Fibroblast of upper back skin (primary cell): ENCODE results near the gene SLC35F3.

ENCODE experiments used
- DNase-seq: peaks from one replicate; pipeline ENCODE4 v3.0.0-alpha.2; 2013

Gene SLC35F3

DNA sequence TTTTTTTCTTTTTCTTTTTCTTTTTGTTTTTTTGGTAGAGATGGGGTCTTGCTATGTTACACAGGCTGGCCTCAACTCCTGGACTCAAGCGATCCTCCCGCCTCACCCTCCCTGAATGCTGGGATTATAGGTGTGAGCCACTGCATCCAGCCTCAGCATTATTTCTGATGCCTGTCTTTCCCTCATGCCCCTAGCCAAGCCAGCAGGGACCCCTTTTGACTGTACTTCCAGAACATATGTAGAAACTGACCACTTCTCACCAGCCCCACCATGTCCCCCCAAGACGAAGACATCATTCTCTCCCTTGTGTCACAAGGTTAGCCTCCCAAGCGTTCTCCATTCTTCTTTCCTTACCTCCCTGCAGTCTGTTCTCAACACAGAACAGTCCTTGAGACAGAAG is 360.8 kb downstream of the SLC35F3 start:
- DNase-seq = no peak

DNA sequence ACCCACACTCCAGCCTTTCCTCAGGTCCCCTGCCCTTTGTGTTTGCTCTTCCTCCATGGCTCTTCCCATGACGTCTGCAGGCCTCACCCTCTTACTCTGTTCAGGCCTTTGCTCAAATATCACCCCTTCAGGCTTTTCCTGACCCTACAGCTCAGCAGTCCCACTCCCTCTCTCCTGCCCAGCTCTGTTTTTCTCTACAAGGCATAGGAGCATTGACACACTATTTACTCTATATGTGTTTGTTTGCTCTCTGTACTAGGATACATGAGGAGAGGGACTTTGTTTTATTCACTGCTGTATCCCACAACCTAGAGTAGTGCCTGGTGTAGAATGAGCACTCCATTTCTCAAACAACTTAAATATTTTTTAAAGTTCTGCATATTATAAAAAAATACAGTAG is 361.4 kb downstream of the SLC35F3 start:
- DNase-seq = no peak

DNA sequence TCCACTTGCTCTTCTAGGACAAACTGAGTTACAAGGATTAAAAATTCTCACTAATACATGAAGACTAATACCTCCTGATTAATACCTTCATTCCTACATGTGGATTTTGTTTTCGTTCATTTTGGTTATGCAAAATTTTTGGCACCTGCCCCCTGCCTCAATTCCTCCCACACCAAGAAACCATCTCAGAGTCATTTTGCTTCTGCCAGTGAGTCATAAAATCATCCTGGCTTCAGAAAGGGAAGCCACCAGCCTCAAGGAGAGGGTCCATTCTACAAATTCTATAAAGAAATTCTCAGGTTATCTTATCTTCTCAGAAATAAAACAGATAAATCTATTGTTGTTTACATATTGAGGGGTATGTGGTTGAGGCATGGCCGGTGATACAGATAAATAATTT is 365.6 kb downstream of the SLC35F3 start:
- no peak for DNase-seq

DNA sequence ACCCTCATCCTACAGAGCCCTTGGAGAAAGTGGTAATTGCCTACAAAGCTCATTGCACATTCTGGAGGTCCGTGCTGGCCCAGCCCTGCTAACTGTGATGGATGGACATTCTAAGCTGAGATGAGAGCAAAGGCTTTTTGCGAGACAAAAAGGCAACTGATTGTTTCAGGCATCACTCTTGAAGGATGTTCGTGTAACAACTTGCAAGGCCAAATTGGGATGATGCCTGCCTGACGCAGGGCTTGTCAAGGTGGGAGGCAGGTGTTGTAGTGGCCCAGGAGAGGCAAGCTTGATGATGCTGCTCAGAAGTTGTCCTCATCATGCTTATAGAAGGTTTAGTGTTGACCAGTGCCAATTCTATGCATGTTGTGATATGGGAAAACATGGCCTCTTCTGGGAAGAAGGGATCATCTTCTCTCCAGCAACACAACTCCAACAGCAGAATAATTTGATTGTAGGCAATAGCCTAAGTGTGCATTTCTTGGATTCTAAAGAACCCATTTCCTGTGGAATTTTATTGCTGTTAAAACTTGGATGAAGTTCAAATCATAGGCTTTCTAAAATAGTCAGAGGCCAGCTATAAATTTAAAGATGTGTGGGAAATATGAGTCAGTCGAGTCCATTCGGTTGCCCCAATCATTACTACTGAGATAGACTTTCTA is 366.2 kb downstream of the SLC35F3 start:
- no peak for DNase-seq

DNA sequence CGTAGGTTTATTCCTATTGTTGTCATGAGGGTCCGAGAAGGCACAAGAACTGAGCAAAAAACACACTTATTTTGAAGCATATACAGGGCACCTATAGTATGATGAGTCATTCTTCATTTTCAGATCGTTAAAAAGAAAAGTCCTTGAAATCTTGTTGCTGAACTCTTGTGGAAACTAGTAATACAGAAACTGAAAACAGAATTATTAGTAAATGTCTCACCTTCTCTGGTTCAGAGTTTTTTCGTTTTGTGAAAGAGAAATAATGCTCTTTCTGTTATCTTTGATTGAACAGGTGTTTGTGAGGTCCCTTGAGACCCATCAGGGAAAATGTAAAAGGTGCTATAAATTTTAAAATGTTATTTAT is 366.7 kb downstream of the SLC35F3 start:
- DNase-seq = no peak

DNA sequence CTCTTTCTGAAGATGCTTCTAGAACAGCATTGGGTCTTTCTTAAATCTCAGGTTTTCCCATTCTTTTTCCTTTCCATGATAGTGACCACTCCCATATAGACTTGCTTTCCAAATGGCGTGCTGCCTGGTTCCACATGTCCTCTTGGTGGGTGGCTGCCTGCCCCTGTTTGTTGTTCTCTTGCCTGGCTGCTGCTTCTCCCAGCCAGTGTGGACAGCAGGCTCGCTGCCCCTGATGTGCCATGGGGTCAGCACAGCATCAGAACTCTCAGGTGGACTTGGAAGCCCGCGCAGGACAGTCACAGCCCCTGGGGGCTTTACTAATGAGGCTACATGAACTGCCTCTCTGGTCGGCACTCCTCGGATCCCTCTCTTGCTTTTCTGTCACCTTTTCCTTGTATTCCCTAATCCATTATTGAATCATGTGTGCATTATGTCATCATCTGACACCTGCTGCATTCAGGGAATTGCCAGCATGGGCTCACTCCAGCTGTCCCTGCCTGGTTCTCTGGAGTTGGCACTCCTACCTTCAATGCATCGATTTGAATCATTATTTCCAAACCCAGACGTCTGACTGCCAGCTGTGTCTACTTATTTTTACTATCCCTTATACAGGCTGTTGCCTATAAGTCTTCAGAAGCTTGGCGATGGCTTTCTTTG is 368.3 kb downstream of the SLC35F3 start:
- DNase-seq = no peak

DNA sequence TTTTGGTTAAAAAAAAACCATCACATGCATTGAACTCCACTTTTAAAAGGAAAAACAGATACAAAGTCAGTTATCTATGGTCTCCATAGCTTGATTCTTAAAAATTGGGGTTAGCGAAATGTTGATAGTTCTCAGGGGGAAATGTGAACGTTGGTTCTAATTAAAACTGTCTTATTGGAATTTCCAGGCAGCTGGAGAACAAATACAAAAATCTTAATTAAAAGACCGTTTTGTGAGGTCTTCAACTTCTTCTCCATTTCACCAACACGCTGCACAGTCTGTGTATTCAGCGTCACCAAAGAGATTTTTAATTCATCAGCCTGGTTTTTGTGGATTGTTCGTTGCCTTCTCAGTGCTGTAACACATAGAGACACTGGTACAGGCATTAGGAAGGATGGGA is 369.5 kb downstream of the SLC35F3 start:
- DNase-seq = no peak

DNA sequence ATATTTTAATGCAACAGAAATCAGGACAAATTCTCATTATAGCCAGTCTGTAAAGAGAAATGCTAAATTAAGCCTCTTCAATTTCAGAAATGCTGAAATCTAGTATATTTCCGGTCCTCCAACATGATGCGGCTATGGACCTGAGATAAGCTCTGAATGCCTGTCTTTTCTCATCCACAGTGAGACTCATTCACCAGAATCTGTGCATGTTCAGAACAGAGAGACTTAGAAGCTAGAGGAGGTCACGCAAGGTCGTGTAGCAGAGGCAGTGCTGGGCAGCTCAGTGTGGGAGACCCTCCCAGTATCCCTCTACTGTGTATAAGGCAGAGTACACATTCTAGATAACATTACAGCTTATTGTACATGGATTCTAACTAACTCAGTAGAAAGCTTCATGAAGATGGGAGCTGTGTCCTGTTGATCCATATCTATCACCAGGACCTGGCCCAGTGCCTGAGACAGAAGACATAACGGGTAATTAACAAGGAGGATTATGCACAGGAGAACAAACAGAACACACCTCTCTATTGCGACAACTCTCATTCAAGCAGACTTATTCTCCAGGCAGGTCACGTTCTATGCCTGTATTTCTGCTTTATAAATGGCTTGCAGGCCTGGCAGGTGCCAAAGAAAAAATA is 371.8 kb downstream of the SLC35F3 start:
- DNase-seq = no peak

DNA sequence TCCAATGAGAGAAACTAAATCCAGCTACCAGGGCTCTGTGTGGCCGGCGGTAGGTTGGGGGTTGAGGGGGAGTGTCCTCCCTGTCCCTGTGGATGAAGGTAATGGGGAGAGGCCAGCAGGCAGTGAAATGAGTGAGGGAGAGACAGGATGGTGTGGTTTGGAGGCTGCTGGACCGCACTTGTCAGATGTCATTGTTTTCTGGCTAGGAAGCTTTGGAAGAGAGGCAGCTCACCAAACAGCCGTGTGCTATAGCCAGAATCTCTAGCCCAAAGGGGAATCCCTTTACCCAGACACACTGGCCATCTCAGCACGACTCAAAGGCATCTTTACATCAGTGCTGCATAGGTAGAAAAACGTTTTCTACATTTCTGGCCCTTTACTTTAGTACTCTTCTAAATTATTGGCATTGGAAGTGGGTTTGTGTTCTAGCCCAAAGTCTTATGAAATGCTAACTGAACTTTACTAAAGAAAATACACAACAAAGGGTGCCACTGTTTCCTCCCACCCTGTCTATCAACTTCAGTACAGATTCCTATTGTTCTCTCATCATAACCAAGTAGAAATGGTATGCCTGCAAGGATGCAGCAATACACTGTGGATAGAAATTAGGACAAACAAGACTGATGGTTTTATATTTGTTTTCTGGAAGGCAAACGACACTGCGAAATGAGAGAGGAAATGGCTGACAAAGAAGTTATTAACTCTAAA is 372.8 kb downstream of the SLC35F3 start:
- DNase-seq = no peak

DNA sequence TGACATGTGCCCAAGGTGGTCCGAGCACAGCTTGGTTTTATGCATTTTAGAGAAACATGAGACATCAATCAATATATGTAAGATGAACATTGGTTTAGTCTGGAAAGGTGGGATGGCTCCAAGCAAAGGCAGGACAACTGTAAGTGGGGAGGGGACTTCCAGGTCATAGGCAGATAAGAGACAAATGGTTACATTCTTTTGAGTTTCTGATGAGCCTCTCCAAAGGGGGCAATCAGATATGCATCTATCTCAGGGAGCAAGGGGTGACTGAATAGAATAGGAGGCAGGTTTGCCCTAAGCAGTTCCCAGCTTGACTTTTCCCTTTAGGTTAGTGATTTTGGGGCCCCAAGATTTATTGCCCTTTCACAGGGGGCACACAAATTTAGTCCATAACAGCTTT is 374.5 kb downstream of the SLC35F3 start:
- no peak for DNase-seq

DNA sequence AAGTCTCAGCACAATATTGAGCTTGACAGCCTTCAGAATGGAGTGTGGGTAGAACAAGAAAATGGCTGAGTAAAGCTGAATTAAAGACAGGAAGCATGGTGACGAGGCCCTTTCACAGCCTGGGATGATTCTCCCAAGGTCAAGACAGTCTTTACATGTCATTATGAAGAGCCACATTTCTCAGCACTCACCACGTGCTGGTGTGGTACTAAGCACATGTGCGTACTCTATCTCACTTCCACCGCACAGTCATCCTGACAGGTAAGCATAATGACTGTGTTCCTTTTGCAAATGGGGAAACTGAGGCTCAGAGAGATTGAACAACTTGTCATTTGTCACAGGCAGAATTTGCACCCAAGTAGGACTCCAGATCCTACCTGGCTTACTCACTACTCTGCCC is 376.0 kb downstream of the SLC35F3 start:
- DNase-seq = no peak

DNA sequence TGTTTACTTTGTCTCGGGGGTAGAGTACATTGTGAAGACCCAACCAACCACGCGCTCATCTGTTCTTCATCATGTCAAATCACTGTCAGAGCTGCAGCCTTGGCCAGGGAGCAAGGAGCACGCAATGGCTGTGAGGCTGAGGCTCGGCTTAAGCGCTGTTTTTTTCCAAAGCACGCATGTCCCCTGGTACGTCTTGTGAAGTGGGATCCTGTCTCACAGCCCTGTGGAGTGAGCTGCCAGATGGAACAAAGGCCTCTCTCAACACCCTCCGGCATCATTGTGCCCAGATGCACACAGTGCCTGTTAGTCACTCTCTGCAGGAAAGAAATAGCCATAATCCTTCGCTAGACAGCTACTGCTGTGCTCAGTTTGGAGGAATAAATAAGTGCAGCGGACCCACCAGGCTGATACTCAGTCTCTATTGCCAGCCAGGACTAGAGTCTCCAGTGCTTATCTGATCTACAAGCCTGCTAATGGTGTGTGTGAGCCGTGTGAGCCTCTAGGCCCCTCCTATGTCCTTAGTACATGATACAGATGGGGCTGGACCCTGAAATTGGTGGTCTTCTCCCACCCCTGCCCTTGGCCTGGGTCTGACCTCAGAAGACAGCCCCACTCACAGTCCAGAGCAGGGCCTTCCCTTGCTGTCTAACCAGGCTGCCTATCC is 377.5 kb downstream of the SLC35F3 start:
- no peak for DNase-seq

DNA sequence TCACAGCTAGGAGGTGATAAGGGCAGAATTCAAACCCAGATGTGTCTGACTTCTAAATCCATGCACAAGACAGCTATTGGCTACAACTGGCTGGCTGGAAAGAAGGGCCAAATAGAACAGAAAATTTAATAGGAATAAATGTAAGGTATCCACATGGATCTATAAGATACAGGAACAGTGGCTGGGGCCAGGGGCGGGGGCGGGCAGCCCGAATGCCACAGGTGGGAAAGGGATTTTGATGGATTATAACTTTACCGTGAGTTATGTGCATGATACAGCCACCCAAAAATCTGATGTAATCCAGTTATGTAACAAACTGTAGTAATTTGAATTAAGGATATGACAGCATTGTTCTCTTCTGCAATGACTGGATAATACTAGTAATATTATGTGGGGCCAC is 381.7 kb downstream of the SLC35F3 start:
- no peak for DNase-seq

DNA sequence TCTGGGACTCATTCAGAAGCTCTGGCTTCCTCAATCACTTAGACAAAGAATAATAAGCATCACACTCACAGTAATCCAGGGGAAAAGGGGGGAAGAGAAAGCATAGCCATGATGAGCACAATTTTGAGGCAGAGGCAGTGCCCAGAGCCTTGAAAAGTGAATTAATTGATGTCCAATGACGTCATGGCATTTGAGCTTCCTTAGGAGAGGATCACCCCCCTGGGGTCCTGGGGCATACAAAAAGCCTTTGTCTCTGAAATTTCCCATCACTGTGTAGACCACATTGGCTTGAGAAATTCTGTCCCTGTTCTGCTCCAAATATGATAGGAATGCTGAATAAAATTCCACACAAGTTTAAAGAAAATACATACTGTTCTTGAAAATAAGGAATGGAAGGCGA is 384.5 kb downstream of the SLC35F3 start:
- DNase-seq = no peak

DNA sequence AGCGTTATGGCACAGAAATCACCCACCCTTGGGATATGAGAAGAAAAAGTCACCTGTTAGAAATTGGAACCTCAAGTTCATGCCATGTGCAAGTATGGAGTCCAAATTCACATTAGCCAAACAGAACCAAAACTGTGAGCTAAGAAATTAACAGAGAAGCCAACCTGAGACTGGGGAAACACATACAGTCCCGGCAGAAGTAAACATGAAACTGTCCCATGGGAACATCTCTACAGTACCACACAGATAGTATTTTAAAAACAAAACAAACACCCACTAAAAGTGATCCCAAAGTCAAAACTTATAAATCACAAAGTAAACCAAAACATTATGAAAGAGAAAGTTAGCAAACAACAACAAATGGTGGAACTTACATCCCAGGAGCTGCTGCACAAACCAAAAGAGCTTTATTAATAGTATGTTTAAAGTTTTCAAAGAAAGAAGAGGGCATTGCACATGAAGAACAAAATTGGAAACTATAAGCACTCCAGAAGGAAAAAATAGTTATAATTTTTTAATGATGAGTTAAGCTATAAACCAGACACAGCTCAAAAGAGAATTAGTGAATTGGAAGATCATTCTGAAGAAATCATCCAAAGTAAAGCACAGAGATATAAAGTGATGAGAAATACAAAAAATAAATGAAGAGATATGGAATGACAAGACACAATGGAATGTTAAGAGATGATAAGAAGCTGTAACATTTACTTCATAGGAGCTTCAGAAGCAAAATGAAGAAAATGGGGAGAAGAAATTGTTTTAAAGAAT is 385.2 kb downstream of the SLC35F3 start:
- DNase-seq = no peak

DNA sequence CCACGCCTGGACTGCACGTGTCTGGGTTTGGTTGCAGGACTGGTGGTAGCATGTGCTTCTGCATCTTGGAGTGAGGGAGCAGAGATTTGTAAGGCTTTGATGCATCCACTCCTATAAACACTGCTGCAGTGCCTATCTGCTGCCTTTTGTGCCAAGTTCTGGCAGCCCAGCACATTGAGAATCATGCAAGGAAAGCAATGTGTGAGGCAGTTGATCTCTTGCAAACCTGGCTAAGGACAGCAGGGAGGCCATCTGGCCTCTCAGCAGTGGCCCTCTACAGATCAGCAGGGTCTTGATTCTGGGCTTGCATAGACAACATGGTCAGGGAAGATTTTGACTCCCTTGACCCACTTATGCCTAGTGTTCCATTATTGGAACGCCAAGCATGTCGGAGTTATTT is 387.5 kb downstream of the SLC35F3 start:
- no peak for DNase-seq

DNA sequence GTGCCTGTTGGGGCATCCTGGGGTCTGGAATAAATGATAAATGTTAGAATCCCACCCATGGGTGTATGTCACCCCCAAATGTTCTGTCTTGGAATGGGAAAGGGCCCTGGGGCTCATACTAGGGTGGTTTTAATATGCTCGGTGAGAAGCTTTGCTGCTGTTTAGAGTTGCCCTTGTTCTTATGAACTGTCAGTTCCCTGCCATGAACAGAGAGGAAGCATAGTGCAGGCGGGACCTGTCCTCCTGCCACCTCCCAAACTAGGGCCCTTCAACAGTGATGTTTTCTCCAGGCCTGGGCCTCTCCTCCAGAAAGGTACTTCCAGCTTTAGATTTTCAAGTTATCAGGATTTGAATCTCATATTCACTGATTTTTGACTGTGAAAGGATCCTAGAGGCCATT is 388.1 kb downstream of the SLC35F3 start:
- no peak for DNase-seq

DNA sequence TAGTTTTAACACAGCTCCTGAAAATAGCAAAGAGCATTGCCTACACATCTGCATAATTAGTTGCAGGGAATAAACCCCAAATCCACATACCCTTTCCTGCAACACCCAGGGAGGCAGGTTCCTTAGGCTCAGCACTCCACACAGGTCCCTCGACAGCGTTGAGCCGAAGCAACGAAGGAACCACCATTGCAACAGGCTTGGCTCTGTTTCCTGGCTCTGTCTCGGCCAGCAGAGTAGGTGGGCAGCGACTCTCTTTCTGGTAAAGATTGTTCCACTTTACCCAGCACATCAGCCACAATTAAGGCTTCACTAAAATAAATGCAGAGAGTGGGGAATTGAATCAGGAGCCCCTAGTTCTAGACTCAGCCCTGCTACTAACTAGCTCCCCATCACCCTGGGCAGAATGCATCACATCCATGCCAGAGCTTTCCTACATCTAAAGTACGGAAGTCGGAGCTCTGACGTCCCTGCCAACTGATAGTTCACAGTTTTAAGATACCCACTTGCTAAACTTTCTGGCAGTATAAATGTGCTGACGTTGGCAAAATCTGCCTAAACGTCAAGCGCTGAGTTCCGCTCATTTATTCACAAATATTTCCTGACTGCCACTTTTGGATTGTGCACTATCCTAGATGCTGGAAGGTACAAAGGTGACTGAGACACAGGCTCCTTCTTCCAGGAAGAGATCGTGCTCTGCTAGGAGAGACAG is 389.8 kb downstream of the SLC35F3 start:
- no peak for DNase-seq

DNA sequence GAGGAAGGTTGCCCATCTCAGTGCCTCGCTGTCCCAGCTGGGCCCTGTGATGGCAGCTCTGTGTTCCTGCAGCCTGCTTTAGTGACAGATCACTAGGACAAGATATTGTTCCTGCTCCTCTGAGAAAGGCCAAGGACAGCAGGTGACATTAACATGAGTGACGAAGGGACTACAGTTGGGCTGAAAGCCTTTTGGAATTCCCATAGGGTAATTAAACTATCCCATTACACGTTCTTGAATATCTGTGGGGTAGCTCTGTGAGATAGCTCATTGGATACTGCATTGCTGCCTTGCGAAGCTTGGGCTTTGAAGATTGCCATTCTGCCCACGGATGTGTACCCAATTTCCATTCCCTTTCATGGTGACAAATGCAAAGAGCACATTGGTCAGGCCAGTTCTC is 390.6 kb downstream of the SLC35F3 start:
- DNase-seq = no peak

DNA sequence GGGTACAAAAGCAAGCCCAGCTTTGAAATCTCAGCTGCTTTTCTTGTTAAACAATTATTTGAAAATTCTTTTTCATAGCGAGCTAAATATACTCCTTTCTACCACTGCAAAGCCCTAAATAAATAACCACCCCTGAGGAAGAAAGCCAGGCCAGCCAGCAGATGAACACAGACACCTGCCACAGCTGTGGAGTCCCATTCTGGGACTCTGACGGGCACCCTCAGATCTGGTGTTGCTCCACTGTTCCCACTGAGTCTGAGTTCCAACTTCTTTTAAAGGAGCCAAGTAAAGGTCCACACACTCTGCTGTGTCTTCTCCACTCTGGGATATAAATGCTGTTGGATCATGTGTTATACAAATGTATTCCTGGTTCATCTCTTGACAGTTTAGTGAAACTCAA is 391.1 kb downstream of the SLC35F3 start:
- DNase-seq = no peak

DNA sequence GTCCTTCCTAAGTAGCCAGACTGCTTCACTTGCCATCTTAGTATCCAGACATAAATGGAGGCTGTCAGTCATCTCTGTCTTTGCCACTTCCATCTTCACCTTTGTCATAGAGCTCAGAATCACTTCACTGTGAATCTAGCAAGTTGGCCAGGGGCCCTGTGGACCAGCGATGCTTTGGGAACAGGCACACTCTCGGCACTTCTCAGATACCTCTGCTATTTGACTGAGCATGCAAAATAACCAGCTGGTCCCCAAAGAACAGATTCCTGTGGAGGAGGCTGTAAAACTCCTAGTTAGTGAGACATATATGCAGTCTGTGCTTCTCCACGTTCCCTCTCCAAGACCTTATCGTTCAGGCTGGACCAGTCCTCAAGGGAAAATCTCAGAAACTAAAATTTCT is 392.0 kb downstream of the SLC35F3 start:
- DNase-seq = no peak

DNA sequence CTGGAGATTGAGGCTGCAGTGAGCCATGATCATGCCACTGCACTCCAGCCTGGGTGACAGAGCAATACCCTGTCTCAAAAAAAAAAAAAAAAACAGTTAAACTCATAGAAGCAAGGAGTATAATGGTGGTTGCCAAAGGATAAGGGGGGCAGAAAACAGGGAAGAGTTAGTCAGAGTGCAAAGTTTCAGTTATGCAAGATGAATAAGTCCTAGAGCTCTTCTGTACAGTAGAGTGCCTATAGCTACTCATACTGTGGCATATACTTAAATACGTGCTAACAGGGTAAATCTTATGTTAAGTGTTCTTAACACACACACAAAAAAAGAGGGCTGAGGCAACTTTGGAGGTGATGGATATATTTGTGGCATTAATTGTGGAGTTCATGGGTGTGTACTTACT is 393.2 kb downstream of the SLC35F3 start:
- DNase-seq = no peak
